ENCODE results near the gene PSMC5. TPM values are rescaled to one million over a fixed set of nuclear protein-coding genes. Genes with fewer than 3 reads are reported as not detected.

The PSMC5 gene
- total and polyA plus RNA-seq, 9 of the 15 experiments (the other 6 are each of a cell fraction or from before 2014, with no cell fraction given), result 89.2 to 393 (median 161) TPM

DNA sequence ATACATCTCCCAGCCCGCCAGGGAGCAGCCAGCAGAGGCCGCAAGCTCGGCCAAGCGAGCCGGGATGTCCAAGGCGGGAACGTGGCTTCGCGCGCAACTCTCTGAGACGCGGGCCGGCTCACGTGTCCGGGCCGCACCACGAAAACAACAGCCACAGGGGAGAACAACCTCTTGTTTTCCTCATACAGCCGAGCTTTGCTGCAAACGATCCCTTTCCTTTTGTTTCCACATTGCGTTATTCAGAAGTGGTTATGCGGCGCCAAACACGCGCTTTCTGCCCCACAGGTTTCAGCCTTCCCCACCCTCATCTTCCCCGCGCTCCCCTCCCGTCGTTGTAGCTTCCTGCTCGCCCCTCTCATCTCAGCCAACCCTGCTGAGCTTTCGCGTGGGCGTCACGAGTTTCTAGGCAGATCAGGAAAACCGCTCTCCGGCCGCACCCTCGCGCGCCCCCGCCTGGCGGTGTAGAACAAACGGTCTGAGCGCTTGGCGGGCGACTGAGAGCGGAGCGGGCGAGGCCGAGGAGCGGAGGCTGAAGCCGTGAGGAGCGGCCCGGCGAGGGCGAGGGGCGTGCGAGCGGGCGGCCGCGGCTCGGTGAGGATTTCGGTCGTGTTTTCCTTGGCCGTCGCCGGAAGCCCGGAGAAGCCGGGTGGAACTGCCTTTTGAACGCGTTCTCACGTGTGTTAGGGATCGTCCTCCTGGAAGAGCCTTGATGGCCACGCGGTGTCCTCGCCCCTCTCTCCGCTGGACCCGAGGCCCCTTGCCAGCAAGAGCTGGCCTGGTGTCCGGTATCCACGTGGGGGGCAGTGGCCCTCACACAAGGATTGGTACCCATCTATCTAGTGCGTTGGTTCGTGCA lies 21.8 kb downstream of the PSMC5 start (continued):
- TF ChIP-seq, protein P1, sequence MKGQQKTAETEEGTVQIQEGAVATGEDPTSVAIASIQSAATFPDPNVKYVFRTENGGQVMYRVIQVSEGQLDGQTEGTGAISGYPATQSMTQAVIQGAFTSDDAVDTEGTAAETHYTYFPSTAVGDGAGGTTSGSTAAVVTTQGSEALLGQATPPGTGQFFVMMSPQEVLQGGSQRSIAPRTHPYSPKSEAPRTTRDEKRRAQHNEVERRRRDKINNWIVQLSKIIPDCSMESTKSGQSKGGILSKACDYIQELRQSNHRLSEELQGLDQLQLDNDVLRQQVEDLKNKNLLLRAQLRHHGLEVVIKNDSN (CRISPR knock-in tag; IDR thresholded peaks at IDR 0.05), result peak; percentile 98
- TF ChIP-seq NR2C1 (IDR thresholded peaks at IDR 0.05) (peak; percentile 54; the same call in 1 of the 2 replicates), NR2C1 (tag; IDR thresholded peaks at IDR 0.05) (peak; percentile 60), NRF1 (conservative IDR thresholded peaks at IDR 0.05 in 1 of 2, IDR thresholded peaks at IDR 0.05 in 1 of 2) (peak; percentile 83 to 85), ZNF57 (CRISPR knock-in tag; IDR thresholded peaks at IDR 0.05) (no peak), CBX2 (IDR thresholded peaks at IDR 0.05; ENCODE audit: insufficient read depth, low read length, poor library complexity, severe bottlenecking) (no peak), HDAC6 (IDR thresholded peaks at IDR 0.05; ENCODE audit: low read depth, low read length) (no peak), CHD1 (IDR thresholded peaks at IDR 0.05; ENCODE audit: low read length) (no peak), IFI16 (CRISPR knock-in tag; IDR thresholded peaks at IDR 0.05) (peak; percentile 76; the same call in 1 of the 2 replicates), EGR1 (conservative IDR thresholded peaks at IDR 0.05) (peak; percentile 84), HNRNPLL (IDR thresholded peaks at IDR 0.05; ENCODE audit: low read depth, low read length, poor library complexity, severe bottlenecking) (no peak), BRCA1 (IDR thresholded peaks at IDR 0.05) (no peak), BRCA1 (CRISPR knock-in tag; IDR thresholded peaks at IDR 0.05) (peak; percentile 90; the same call in 1 of the 2 replicates), NFE2L1 (tag; IDR thresholded peaks at IDR 0.05; ENCODE audit: borderline replicate concordance, low read depth) (no peak), PPARD (CRISPR knock-in tag; IDR thresholded peaks at IDR 0.05) (no peak), RBM15 (IDR thresholded peaks at IDR 0.05; ENCODE audit: insufficient read depth, low read length) (no peak), ILK (tag; IDR thresholded peaks at IDR 0.05; ENCODE audit: borderline replicate concordance, low read depth) (no peak)
- TF ChIP-seq, protein P2, sequence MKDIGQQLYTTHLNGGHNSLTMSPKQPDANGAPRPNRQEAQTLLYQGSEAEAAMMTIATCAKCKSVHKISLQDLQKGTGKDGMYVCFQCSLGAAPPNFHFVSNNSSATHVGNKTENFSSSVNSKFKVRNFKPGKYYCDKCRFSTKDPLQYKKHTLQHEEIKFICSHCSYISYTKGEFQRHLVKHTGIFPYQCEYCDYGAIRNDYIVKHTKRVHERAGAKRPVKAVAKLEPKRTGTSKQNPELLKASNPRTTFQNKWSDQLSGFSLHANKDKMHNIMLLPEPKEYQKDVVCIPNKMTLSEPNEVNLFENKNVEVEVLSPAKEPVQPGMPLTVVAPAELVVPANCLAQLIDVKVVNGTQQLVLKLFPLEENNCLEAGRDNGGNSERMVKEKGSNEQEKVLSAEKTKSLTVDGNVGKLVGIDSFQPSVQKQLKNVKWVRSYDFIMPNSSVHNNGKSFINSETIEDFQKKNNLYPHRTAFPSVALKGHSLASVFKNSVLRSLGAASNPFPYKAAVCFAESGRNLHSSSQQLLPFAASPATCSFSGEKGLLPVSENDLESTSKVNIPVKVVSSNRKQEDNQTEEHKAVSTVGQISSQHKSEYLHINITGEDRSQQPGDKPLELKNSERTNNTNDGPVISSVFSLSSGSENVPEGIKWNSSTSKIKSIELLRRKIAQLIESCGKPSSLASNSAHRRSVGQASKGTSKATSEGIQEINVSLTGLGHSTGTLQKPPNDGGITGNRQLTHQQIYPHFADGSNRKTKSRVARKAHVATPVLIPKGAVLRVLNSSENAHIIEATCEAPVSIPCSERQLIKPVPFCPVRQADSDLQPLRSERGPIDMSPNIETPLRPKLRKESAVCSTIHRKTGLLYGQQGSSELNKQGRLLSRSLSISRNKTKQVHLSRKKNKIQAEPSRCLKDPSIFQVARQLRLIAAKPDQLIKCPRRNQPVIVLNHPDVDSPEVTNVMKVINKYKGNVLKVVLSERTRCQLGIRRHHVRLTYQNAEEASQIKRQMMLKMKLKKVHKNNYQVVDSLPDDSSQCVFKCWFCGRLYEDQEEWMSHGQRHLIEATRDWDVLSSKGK (CRISPR knock-in tag; IDR thresholded peaks at IDR 0.05), result no peak

Measured in K562 (cell line).